HL-60 (cell line): ENCODE results near the gene LRGUK.

Experiments used
- DNase-seq, 2 experiments: peaks; one replicate each; pipeline ENCODE4 v3.0.0-alpha.2; 2010 to 2020; ENCODE audit warnings: low read depth in 1 of 2, low spot score in 1 of 2
- H3K27ac ChIP-seq: fragments of 250-450 bp; sonication (Bioruptor Pico); replicated peaks from 2 replicates; pipeline ENCODE4 v1.5.1; 2020; ENCODE audit warnings: mild to moderate bottlenecking, moderate library complexity
- H3K27me3 ChIP-seq: fragments of 250-450 bp; sonication (Bioruptor Pico); 2 replicates; pipeline ENCODE4 v1.5.1; 2021; ENCODE audit warnings: mild to moderate bottlenecking, moderate library complexity; ENCODE audit not compliant: insufficient read depth, poor library complexity, severe bottlenecking
- H3K4me3 ChIP-seq: replicated peaks from 2 replicates; pipeline ENCODE4 v1.5.1; 2011; ENCODE audit warnings: mild to moderate bottlenecking, control low read depth, low read length; ENCODE audit not compliant: insufficient read depth
- GABPA ChIP-seq: IDR thresholded peaks from 2 replicates; pipeline ENCODE4 v1.6.1; 2012; ENCODE audit warnings: low read depth
- POLR2AphosphoS5 ChIP-seq: IDR thresholded peaks from 2 replicates; pipeline ENCODE4 v1.6.1; 2012; ENCODE audit warnings: low read depth
- SPI1 ChIP-seq: IDR thresholded peaks from 2 replicates; pipeline ENCODE4 v1.6.1; 2012; ENCODE audit warnings: low read depth, mild to moderate bottlenecking, borderline replicate concordance
- TF ChIP-seq, protein P1 (sequence below): IDR thresholded peaks from 2 replicates; pipeline ENCODE4 v1.6.1; 2012; ENCODE audit warnings: low read depth; ENCODE audit not compliant: insufficient replicate concordance
- TF ChIP-seq, protein P2 (sequence below): IDR thresholded peaks from one replicate; pipeline ENCODE4 v1.5.1; 2011; ENCODE audit warnings: low read length, control low read depth, inconsistent platforms; ENCODE audit not compliant: insufficient read depth

Gene LRGUK

DNA sequence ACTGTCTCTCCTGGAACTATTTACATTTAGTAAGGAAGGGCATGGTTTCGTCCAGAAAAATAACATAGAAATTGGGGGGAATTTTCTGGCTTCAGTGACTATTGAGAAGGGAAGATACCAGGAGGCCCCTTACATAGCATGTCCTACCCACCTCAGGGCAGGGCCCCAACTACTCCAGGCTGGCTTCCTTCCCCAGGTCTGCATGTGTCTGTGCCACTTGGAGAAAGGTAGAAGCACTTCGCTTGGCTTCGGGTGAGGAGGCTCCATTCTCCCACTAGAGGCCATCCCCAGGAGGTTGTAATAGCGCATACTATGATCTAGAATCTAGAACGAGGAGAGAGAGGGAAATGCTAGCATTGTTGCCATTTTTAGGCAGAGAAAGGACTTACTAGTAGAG, 14.7 kb downstream of the LRGUK start:
- Histone ChIP-seq H3K27ac (no peak overlapping the region), H3K4me3 (no peak overlapping the region), H3K27me3 (peaks cover 5% of the 10 kb centered on the region)
- DNase-seq: no peak
- TF ChIP-seq, protein P1, sequence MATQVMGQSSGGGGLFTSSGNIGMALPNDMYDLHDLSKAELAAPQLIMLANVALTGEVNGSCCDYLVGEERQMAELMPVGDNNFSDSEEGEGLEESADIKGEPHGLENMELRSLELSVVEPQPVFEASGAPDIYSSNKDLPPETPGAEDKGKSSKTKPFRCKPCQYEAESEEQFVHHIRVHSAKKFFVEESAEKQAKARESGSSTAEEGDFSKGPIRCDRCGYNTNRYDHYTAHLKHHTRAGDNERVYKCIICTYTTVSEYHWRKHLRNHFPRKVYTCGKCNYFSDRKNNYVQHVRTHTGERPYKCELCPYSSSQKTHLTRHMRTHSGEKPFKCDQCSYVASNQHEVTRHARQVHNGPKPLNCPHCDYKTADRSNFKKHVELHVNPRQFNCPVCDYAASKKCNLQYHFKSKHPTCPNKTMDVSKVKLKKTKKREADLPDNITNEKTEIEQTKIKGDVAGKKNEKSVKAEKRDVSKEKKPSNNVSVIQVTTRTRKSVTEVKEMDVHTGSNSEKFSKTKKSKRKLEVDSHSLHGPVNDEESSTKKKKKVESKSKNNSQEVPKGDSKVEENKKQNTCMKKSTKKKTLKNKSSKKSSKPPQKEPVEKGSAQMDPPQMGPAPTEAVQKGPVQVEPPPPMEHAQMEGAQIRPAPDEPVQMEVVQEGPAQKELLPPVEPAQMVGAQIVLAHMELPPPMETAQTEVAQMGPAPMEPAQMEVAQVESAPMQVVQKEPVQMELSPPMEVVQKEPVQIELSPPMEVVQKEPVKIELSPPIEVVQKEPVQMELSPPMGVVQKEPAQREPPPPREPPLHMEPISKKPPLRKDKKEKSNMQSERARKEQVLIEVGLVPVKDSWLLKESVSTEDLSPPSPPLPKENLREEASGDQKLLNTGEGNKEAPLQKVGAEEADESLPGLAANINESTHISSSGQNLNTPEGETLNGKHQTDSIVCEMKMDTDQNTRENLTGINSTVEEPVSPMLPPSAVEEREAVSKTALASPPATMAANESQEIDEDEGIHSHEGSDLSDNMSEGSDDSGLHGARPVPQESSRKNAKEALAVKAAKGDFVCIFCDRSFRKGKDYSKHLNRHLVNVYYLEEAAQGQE: no peak

DNA sequence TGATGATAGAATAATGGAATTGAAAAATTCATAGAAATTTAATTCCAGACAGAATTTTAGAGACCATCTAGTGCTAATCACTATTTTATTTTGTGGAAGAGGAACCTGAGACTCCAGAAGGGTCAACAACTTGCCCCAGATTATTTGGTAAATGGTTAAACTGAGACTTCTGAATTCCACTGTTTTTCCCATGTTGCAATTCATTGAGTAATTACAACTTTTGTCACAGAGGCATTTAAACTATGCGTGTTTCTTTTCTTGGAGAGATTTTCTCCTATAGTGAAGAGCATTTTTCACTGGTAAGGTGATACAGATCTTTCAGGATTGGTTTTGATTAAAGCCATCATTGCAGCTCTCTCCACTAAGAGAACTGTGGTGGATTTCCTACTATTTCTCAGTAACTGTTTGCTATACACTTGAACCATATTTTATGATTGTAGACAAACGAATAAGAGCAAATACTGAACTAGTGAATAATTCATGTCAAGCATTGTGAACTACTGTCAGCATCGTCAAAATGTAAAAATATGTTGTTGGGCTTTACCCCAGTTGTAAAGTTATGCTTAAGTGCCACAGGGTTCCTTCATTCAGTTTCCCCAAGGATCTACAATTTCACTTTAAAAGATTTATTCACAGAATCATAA, 26.5 kb downstream of the LRGUK start:
- H3K27me3 ChIP-seq: no peaks in the 10 kb centered on the region
- H3K27ac ChIP-seq: no peak overlapping the region
- no peak for DNase-seq
- TF ChIP-seq GABPA: no peak
- TF ChIP-seq, protein P2, sequence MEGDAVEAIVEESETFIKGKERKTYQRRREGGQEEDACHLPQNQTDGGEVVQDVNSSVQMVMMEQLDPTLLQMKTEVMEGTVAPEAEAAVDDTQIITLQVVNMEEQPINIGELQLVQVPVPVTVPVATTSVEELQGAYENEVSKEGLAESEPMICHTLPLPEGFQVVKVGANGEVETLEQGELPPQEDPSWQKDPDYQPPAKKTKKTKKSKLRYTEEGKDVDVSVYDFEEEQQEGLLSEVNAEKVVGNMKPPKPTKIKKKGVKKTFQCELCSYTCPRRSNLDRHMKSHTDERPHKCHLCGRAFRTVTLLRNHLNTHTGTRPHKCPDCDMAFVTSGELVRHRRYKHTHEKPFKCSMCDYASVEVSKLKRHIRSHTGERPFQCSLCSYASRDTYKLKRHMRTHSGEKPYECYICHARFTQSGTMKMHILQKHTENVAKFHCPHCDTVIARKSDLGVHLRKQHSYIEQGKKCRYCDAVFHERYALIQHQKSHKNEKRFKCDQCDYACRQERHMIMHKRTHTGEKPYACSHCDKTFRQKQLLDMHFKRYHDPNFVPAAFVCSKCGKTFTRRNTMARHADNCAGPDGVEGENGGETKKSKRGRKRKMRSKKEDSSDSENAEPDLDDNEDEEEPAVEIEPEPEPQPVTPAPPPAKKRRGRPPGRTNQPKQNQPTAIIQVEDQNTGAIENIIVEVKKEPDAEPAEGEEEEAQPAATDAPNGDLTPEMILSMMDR: no peak
- TF ChIP-seq, protein P1: no peak
- TF ChIP-seq SPI1: no peak
- TF ChIP-seq POLR2AphosphoS5: no peak
- H3K4me3 ChIP-seq: no peak overlapping the region

DNA sequence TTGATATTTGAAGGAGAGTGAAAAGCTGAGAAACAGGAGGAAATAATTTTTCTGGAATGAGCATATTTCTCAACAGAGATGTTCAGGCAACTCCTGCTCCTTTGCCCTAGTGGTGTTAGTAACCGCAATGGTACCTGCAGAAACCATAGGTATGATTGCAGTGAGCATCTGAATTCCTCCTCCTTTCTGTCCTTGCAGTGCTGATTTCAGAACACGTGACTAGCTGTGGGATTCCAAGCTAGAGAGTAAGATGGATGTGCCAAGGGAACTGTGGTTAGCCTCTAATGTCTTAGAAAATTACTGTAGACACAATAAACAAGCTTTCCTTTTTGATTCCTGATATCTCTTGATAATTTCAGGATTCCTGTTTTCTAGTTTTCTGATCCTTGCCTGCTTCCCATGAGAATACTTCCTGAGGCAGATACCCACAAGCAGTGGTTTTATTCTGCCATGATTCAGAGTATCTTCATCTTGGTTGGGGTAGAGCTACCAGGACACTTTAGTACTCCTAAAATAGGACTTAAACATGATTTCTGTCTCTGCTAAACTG, 27.5 kb downstream of the LRGUK start:
- TF ChIP-seq, protein P2: no peak
- TF ChIP-seq POLR2AphosphoS5: no peak
- TF ChIP-seq GABPA: no peak
- TF ChIP-seq, protein P1: no peak
- no peak for TF ChIP-seq SPI1
- H3K27me3 ChIP-seq: no peaks in the 10 kb centered on the region
- H3K27ac ChIP-seq: no peak overlapping the region
- DNase-seq: no peak
- H3K4me3 ChIP-seq: no peak overlapping the region
